Inflammatory macrophage (primary cell): ENCODE results near the gene ANKFY1.
A peak's percentile ranks its signal among the peaks of the same experiment; 100 is the strongest.

ENCODE experiments used
- DNase-seq, 2 donors: peaks; one replicate each; pipeline ENCODE4 v3.0.0-alpha.2; 2020 to 2022

ANKFY1 gene

GRCh38 chr17:4118015-4118743 is 145.6 kb downstream of the ANKFY1 start:
- peak in 1 of 2 donors; percentile 44 for DNase-seq

GRCh38 chr17:4116516-4116915 is 147.3 kb downstream of the ANKFY1 start:
- DNase-seq: no peak
